GM15510 (cell line): ENCODE measurements around the gene FYCO1.

Experiments
- POLR2A ChIP-seq: IDR thresholded peaks from 3 replicates; pipeline ENCODE4 v1.6.1; 2011; ENCODE audit warnings: borderline replicate concordance; ENCODE audit not compliant: insufficient read length; ENCODE audit errors: extremely low read depth

The FYCO1 gene

DNA sequence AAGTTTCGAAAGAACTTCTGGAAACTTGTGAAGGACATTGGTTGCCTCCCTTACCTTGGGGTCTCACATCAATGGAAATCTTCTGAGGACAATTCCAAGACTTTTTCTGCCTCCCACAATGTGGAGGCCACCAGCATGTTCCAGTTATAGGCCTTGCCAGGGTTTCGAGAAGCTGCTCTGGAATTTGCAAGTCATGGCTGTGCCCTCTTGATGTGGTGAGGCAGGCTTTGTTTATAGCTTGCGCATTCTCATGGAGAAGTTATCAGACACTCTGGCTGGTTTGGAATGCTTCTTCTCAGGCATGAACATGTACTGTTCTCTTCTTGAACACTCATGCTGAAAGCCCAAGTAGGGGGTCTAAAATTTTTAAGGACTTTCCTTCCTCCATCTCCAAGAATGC lies 48.3 kb downstream of the FYCO1 start:
- no peak for TF ChIP-seq POLR2A

DNA sequence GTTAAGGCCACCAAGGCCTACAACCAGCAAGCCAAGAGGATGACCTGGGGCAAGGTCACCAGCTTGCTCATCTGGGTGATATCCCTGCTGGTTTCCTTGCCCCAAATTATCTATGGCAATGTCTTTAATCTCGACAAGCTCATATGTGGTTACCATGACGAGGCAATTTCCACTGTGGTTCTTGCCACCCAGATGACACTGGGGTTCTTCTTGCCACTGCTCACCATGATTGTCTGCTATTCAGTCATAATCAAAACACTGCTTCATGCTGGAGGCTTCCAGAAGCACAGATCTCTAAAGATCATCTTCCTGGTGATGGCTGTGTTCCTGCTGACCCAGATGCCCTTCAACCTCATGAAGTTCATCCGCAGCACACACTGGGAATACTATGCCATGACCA lies 48.7 kb downstream of the FYCO1 start:
- TF ChIP-seq POLR2A = no peak

DNA sequence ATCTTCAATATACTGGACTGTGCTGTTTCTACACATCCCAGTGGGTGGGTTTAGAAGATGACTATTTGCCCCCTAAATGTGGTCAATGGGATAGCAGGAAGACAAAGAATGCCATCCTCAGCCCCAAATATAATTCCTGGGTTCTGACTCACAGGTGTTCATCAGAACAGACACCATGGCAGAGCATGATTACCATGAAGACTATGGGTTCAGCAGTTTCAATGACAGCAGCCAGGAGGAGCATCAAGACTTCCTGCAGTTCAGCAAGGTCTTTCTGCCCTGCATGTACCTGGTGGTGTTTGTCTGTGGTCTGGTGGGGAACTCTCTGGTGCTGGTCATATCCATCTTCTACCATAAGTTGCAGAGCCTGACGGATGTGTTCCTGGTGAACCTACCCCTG lies 49.3 kb downstream of the FYCO1 start:
- no peak for TF ChIP-seq POLR2A

DNA sequence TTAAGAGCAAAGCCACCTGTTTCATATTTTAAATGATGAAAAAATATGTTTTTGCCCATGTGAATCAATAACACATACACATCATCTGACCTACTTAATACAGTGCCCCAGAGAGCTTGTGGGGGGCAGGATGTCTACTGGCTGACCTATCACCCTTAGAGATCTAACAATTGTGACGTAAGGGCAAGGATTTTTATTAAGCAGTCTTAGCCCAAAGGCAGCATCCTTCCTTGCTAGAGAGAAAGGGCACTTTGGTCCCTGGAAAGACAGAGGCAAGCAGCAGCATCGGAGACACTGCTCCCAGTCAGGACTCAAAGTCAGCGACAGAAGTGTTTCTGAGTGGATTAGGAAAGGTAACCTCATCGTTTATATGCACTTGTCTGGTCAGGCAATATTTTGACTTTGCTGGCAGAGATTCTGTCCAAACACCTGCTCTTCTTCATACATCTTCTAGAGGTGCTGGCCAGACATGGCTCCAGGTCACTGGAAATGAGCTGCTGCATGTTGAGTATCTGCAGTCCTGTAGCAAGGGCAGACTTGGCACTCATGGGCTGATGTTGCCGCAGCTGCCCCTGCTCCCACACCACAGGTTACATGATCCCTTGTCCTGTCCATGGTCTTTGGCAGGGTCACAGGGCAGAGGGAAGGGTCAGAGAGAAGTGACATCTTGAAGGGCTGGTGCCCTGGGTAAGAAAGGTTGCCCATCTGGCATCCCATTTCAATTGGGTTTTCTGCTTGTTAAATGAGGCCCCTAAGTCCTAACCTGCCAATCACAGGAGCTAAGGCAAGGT lies 50.6 kb downstream of the FYCO1 start:
- no peak for TF ChIP-seq POLR2A

DNA sequence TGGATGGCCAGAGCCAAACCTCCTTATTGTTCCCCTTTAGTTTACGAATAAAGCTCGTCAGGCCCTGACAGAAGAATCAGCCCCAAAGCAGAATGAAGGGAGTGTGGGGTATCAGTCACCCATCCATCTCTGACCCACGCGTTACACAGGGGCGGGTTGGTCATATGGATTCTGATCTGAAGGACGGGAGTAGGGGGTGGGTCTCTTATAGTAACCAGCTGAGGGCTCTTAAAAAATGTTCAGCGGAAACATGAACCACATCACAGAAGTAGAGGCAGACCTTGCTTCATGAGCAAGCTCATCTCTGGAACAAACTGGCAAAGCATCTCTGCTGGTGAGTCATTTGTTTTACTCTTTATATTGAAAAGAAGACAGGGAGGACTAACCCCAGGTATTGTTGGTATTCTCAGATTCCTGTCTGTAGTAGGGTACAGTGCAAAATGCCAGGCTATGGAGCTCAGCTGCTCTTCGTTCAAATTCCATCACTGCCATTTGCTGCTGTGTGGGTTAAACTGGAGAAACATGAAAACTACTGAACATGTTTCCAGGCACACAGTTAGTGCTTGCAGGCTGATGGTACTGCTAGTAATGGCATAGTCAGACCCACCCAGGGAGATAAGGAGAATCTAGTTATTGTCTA lies 52.3 kb downstream of the FYCO1 start, which contains the start of gene CXCR6:
CXCR6 (plus strand) TSS at position 258 of the 640 bp plus-strand sequence. CDS start 3,018 bp downstream, outside the sequence.
- no peak for TF ChIP-seq POLR2A

DNA sequence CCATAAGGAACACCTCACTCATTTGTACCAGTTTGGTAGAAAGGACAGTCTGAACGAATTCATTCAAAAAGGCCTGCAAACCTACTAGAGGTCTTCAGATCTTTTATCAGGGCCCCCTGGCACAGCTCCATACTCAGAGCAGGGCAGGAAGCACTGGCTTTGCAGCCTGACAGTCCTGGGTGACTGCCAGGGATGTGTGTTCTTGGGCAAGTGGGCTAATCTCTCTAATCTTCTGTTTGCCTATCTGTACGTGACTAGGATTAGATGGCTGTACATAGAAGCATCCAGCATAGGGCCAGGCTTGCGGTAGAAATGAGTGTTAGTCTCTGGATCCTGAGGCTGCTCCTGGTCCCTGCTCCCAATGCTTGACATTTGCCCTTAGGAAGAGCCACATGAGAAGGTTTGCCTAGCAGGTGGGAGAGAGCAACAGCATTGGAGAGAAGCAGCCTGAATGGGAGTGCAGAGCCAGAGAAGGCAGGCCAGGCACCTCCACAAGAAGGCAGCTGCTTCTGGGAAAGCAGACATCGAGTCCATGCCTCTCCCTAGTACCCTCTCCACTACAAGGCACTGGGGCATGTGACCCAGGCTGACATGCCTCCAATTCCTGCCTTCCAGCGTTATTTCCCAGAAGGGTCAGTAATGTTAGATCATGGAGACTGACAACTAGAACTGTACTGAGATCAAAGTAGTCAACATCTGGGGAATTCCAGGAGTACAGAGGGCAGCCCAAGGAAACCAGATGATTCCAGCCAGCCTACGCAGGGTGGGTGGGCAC lies 53.4 kb downstream of the FYCO1 start:
- TF ChIP-seq POLR2A = no peak

DNA sequence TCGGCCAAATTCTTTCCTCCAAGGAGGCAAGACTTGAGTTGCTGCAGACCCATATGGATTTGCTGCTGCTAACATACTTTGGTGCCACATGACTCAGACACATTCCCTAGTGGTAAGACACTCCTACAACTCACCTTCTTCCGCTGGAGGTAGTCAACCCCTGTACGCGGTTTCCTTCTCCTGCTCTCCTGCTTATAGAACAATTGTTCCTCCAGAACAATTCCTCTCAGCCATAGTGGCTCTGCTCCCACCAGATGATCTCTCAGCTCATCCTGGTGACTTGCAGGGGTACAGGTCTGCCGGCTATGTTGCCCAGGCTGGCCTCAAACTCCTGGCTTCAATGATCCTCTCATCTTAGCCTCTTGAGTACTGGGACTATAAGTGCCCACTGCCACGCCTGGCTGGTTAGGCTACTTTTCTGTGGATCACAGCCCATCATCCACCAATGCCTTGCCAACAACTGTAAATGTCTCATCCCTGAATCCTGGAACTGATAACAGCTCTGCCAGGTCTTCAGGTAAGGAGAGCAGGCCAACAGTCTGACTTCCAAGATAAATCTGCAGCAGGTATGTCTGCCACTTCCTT lies 54.8 kb downstream of the FYCO1 start:
- TF ChIP-seq POLR2A = no peak

DNA sequence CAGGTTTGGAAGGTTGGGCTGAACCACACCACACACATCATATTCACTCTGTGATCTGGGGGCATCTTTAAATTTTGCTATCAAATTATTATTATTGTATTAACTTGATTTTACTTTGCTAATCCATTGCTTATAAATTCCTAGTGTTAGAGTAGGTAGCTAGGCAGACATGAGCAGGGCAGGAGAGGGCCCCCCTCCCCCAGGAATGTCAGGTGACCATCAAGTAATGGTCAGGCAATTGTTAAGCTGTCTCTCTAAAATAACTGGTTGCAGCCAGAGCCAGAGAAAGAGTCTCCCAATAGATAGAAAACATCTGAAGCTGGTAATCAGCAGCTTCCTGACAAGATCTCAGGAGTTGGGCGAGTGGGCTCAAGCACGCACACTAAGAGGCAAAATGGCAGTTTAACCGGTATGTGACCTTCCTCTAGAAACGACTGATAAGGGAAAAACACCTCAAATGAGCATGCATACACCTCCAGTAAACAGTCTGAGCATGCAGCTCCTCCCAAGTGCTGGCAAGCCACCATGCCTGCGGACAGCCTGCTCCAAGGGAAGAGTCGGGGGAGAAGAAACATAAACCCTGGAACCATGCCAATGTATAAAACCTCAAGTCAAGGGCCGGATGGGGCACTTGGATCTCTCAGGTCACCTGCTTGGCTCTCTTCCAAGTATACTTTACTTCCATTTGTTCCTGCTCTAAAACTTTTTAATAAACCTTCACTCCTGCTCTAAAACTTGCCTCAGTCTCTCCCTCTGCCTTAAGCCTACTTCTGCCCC lies 55.4 kb downstream of the FYCO1 start:
- TF ChIP-seq POLR2A = no peak

DNA sequence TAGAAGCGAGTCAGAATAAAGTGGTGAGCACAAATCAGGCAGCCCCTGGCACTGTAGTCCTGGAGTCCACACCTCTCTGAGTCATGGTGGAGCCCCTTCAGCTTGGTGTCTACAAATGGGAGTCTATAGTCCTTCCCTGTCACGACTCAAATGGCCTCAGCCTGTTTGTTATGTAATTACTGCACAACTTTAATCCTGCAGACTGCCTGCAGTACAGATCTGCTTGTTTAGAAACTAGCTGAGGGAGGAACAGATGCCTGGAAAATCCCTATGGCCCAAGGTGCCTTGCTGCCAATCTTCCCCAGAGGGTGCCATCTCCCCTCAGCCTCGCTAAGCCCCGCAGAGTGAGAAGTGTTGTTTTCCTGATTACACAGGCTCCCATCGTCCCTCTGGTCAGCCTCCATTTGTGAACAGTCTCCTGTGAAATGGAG lies 56.3 kb downstream of the FYCO1 start:
- TF ChIP-seq POLR2A = no peak

DNA sequence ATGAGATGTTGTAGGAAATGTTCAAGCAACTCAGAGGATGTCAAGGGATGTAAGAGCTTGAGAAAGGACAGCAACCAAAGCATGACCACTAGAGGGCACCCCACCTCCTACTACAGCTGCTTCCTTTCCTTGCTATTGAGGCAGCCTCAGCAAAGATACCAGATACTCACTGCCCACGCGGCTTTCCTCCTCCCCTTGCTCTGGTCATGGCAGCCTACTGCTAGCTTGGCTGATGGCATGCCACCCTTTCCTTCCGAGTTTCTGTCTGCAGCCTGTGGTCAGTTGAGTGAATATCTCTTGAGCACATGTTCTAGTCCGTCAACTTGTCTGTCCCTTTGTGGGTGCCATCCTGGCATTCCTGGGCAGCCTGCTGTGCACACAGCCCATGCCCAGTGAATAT lies 56.8 kb downstream of the FYCO1 start:
- no peak for TF ChIP-seq POLR2A

DNA sequence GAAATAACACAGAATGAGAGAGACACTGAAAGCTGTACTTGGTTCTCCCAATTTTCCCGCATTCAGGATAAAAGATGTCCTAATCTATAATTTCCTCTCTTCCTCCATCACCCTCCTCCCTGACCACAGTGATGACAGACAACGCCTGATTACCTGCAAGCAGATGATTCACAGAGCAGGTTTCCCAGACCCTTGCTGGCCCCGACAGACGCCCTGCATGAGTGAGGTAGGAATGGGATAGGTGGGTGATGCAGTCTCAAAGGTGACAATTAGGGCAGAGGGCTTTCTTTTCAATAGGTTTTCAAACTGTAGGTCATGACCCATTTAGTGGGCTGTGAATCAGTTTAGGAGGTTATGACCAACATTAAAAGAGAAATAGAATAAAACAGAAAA lies 57.6 kb downstream of the FYCO1 start:
- TF ChIP-seq POLR2A = no peak

DNA sequence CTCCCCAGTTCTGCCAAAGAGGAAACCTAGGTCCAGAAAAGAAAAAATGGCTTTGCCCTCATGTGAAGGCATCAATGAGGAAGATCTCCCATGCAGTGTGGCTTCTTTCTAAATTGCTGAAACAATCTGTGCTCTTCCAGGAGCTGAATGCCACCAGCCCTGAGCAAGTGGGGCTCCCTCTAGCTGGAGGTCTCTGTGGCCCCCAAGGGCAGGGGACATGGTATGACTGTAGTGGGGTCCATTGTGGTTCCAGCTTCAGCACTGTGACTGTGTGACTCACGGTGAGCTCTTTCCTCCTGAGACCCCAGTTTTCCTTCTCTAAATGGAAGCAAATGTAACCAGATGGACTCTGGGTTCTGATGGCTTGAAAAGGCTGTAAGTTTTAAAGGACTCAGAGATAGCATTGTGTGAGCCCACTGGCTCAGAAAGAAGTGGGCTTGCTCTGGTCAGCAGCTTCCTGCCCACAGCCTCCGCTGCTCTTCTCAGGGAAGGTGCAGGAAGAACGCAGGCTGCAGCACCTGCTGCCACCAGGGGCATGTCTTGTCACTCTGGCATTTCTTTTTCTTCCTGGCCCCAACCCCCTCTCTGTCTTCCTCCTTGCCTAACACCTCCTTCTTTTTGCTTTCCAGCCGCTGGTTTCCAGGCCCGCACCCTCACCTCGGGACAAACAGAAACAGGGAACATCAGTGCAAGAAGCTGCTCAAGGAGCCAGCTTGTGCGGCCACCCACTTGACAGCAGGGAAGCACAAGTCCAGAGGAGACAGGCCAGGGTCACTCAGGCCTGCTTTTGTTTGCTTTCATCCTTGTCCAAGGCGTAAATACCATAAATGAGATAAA lies 58.2 kb downstream of the FYCO1 start:
- TF ChIP-seq POLR2A = no peak

DNA sequence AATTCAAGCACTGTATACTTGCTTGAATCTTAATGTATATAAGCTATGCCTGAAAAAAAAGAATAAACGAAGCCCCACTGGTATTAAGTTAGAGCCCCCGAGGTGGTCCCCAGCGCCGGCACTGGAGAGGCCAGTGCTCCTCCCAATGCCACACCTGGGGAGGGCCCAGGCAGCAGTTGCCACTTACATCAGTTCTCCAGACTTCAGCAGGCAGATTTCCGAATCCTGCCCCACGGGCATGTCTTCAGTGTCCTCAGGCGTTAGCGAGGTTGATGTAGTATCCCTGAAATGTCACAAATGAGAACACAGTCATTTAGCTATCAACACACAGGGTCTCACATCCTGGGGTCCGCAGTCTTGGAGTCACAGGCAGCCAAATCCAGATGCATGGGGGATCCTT lies 59.4 kb downstream of the FYCO1 start:
- no peak for TF ChIP-seq POLR2A
